Sigmoid colon (tissue), 7 donors: ENCODE measurements around the gene IREB2. TPM values are rescaled to one million over a fixed set of nuclear protein-coding genes. Genes with fewer than 3 reads are reported as not detected.

Experiments used
- DNase-seq: peaks from one replicate; pipeline ENCODE4 v3.0.0-alpha.2; 2019
- H3K27ac ChIP-seq, 4 donors: fragments of 200-600 bp; sonication (generic); one replicate each; pipeline ENCODE4 v1.5.1; 2016 to 2019; ENCODE audit warnings: mild to moderate bottlenecking in 1 of 4
- H3K27me3 ChIP-seq, 3 donors: fragments of 200-600 bp; sonication (generic); one replicate each; pipeline ENCODE4 v1.5.1; 2019; ENCODE audit warnings: mild to moderate bottlenecking in 1 of 3
- H3K36me3 ChIP-seq, 4 donors: fragments of 200-600 bp; sonication (generic); one replicate each; pipeline ENCODE4 v1.5.1; 2016 to 2019
- H3K4me1 ChIP-seq, 4 donors: fragments of 200-600 bp; sonication (generic); one replicate each; pipeline ENCODE4 v1.5.1; 2017 to 2019
- H3K4me3 ChIP-seq, 4 donors: fragments of 200-600 bp; sonication (generic); one replicate each; pipeline ENCODE4 v1.5.1; 2017 to 2019; ENCODE audit warnings: mild to moderate bottlenecking in 2 of 4, moderate library complexity in 1 of 4
- H3K9me3 ChIP-seq, 4 donors: fragments of 200-600 bp in 3 of 4; sonication (generic) in 3 of 4; one replicate each; pipeline versions ENCODE4 v1.5.1 to v1.6.1; 2013 to 2019
- EP300 ChIP-seq, 4 donors: sonication (generic); formaldehyde crosslinking; IDR thresholded peaks; one replicate each; pipeline ENCODE4 v1.6.1; 2017; ENCODE audit warnings: antibody characterized with exemption in 4 of 4
- POLR2A ChIP-seq, 2 donors: fragments of 450-650 bp; IDR thresholded peaks; one replicate each; pipeline ENCODE4 v1.6.1; 2016; ENCODE audit warnings: antibody characterized with exemption in 2 of 2, mild to moderate bottlenecking in 2 of 2, moderate library complexity in 2 of 2
- POLR2AphosphoS5 ChIP-seq, 4 donors: sonication (generic); formaldehyde crosslinking; IDR thresholded peaks; one replicate each; pipeline ENCODE4 v1.6.1; 2017; ENCODE audit warnings: antibody characterized with exemption in 4 of 4
- WGBS, 2 donors: extraction: QIAGEN DNeasy Blood & Tissue Kit; methylation state at CpG; one replicate each; pipeline ENCODE4 v1.1.7; 2013; 5-methylcytosine and 5-hydroxymethylcytosine counted together
- intact Hi-C: fragments of 100-400 bp; cut with DNase I; formaldehyde crosslinking; loops from one replicate; pipeline ENCODE4 v1.15.1; 2023
- polyA plus RNA-seq, 3 donors: library from polyadenylated mRNA; stranded (reverse); fragments of 200-250 nt; gene quantifications; one replicate each; pipeline ENCODE4 v1.2.3, GENCODE V29; 2013
- total RNA-seq, 4 donors: library from RNA; depleted of rRNA; stranded (reverse); fragments of >200 nt; gene quantifications; one replicate each; pipeline ENCODE4 v1.1.0, GENCODE V29; 2016
- TF ChIP-seq, protein P1 (sequence below), 4 experiments: fragments of 450-650 bp in 3 of 4; fragments of 200-600 bp in 1 of 4; IDR thresholded peaks; one replicate each; pipeline ENCODE4 v1.5.1; 2016 to 2019; ENCODE audit warnings: antibody characterized with exemption in 4 of 4, mild to moderate bottlenecking in 3 of 4, moderate library complexity in 2 of 4
- donor health status: healthy with polysubstance abuse.
- donor health status: Bipolar disorder and iron deficiency.
- donor health status: healthy.

IREB2 gene
- total and polyA plus RNA-seq, 7 donors: 12.6 to 42.1 (median 28.4) TPM

DNA sequence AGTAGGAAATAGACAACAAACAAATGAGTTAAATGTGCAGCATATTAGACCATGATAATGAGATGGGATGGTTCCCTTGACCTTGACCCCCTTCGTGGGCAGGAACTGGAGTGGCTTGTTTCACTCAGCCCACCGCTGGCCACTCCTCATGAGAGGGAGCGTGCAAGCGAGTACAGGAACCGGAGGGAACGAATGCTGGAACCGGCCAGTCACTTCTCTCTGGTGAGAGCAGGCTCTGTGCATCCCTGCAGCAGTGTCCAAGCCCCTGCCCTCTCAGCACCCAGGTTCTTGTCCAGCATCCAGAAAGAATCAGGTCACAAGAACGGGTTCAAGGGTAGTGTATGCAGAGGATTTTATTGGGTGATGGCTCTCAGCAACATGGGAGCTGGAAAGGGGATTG, 17.2 kb upstream of the IREB2 start:
- 87 to 88% methylated on average over 8 of the region's 8 CpGs for WGBS, 2 donors
- Histone ChIP-seq H3K36me3 (no peaks in the 10 kb centered on the region), H3K27ac (no peak overlapping the region), H3K27me3 (no peaks in the 10 kb centered on the region), H3K4me3 (no peak overlapping the region), H3K4me1 (peaks cover 0 to 4% (median 0%) of the 10 kb centered on the region in 4 donors), H3K9me3 (no peaks in the 10 kb centered on the region)
- TF ChIP-seq POLR2A (IDR thresholded peaks at IDR 0.05): no peak
- TF ChIP-seq, protein P1, sequence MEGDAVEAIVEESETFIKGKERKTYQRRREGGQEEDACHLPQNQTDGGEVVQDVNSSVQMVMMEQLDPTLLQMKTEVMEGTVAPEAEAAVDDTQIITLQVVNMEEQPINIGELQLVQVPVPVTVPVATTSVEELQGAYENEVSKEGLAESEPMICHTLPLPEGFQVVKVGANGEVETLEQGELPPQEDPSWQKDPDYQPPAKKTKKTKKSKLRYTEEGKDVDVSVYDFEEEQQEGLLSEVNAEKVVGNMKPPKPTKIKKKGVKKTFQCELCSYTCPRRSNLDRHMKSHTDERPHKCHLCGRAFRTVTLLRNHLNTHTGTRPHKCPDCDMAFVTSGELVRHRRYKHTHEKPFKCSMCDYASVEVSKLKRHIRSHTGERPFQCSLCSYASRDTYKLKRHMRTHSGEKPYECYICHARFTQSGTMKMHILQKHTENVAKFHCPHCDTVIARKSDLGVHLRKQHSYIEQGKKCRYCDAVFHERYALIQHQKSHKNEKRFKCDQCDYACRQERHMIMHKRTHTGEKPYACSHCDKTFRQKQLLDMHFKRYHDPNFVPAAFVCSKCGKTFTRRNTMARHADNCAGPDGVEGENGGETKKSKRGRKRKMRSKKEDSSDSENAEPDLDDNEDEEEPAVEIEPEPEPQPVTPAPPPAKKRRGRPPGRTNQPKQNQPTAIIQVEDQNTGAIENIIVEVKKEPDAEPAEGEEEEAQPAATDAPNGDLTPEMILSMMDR (IDR thresholded peaks at IDR 0.05): no peak
- TF ChIP-seq POLR2AphosphoS5 (IDR thresholded peaks at IDR 0.05): no peak
- no peak for TF ChIP-seq EP300 (IDR thresholded peaks at IDR 0.05)
- DNase-seq: no peak
- intact Hi-C loops: loop anchor here (1.0 to 5.0 kb wide), 2 partner anchors 15 to 308 kb away; no protein-coding TSS in a partner anchor

DNA sequence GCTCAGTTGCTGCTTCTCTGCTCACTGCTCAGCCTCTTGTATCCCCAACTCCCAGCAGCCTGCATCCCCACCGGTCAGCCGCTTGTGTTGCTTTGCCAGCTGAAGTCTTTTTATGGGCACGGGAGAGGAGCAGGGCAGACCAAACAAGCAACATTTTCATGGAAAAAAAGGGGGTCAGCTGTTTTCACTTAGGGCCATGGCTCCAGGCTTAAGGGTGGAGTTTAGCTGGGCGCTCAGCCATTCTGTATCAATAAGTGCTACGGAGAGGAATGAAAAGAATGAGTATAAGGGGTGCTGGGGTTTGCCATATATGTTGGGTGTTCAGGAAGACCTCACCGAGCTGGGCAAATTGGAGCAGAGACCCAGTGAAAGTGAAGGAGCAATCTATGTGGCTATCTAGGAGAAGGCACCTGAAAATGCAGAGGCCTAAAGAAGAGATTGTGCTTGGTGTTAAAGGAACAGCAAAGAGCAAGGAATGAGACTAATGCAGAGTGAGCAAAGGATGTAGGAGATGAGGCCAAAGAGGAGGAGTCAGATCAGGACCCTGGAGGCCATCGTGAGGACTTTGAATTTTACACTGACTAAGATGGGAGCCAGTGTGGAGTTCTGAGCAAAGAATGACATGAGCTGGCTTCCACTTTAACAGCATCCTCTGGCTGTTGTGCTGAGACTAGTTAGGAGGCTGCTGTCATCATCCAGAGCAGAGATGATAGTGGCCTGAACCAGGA, 16.6 kb upstream of the IREB2 start:
- H3K27ac ChIP-seq: no peak overlapping the region
- WGBS, 2 donors: 83 to 85% methylated on average over 7 of the region's 7 CpGs
- H3K27me3 ChIP-seq: no peaks in the 10 kb centered on the region
- no peak for DNase-seq
- intact Hi-C loops: loop anchor here (1.0 to 5.0 kb wide), 2 partner anchors 16 to 309 kb away; no protein-coding TSS in a partner anchor
- no peak overlapping the region for H3K4me3 ChIP-seq
- no peaks in the 10 kb centered on the region for H3K9me3 ChIP-seq
- no peak for TF ChIP-seq EP300 (IDR thresholded peaks at IDR 0.05)
- TF ChIP-seq POLR2AphosphoS5 (IDR thresholded peaks at IDR 0.05): no peak
- TF ChIP-seq, protein P1 (IDR thresholded peaks at IDR 0.05): no peak
- TF ChIP-seq POLR2A (IDR thresholded peaks at IDR 0.05): no peak
- H3K4me1 ChIP-seq: peaks cover 0 to 4% (median 0%) of the 10 kb centered on the region in 4 donors
- H3K36me3 ChIP-seq: no peaks in the 10 kb centered on the region

DNA sequence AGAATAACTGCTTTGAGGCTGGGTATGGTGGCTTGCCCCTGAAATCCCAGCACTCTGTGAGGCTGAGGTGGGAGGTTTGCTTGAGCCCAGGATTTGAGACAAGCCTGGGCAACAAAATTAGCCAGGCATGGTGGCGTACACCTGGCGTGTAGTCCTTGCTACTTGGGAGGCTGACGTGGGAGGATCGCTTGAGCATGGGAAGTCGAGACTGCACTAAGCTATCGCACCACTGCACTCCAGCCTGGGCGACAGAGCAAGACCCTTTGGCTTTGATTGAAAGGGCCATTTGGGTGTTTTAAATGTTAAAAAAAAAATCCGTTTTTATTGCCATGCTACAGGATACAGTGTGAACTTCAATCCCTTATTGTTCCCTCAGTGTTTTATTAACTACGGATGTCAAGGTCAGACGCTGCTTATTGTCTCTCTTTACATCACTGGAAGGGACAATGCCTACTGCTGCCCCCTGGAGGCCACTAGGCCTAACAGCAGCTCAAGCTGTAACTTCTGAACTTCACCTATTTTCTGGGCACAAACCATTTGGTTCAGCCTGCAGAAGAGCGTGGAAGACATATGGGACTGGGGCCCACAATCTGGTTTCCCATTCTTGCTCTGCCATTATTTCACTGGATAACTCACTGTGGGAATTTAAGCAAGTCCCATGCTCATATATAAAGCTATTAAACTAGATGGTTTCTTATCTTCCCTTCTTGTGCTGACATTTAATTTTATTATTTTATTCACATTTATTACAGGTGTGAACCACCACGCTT, 15.3 kb upstream of the IREB2 start:
- no peaks in the 10 kb centered on the region for H3K27me3 ChIP-seq
- TF ChIP-seq POLR2AphosphoS5 (IDR thresholded peaks at IDR 0.05) (peak in 2 of 4 donors; percentile 77 to 83), EP300 (IDR thresholded peaks at IDR 0.05) (no peak), POLR2A (IDR thresholded peaks at IDR 0.05) (no peak)
- TF ChIP-seq, protein P1 (IDR thresholded peaks at IDR 0.05): peak; percentile 83 to 92 (median 90)
- peaks cover 0 to 4% (median 0%) of the 10 kb centered on the region in 4 donors for H3K4me1 ChIP-seq
- peak; percentile 81 for DNase-seq
- H3K9me3 ChIP-seq: no peaks in the 10 kb centered on the region
- WGBS, 2 donors: 12 to 49% methylated on average over 12 of the region's 12 CpGs
- intact Hi-C loops: loop anchor here (1.0 to 5.0 kb wide), 2 partner anchors 114 to 310 kb away; no protein-coding TSS in a partner anchor
- H3K27ac ChIP-seq: no peak overlapping the region
- H3K4me3 ChIP-seq: no peak overlapping the region
- no peaks in the 10 kb centered on the region for H3K36me3 ChIP-seq

DNA sequence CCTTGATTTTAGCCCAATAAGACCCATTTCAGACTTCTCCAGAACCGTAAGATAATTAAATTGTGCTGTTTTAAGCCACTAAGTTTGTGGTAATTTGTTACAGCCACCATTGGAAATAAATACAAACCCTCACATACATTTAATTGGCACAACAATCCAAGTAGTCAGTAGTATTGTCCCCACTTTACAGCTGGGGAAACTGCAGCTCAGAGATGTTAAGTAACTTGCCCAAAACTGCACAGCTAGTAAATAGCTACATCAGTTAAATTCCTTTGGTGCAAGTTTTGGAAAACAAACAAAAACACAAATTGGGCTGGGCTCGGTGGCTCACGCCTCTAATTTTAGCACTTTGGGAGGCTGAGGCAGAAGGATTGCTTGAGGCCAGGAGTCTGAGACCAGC, 13.3 kb upstream of the IREB2 start:
- 83 to 84% methylated on average over 3 of the region's 3 CpGs for WGBS, 2 donors

More for the DNA sequence above, 13.3 kb upstream of the IREB2 start:
- Histone ChIP-seq H3K27ac (no peak overlapping the region), H3K4me1 (peaks cover 0 to 4% (median 0%) of the 10 kb centered on the region in 4 donors), H3K36me3 (no peaks in the 10 kb centered on the region), H3K9me3 (no peaks in the 10 kb centered on the region), H3K4me3 (no peak overlapping the region), H3K27me3 (peaks cover 0 to 7% (median 0%) of the 10 kb centered on the region in 3 donors)
- DNase-seq: no peak
- intact Hi-C loops: loop anchor here (5.0 kb wide), 1 partner anchor 312 kb away; no protein-coding TSS in a partner anchor
- TF ChIP-seq, protein P1 (IDR thresholded peaks at IDR 0.05): no peak
